ENCODE data around the gene LRGUK.

LRGUK gene

DNA sequence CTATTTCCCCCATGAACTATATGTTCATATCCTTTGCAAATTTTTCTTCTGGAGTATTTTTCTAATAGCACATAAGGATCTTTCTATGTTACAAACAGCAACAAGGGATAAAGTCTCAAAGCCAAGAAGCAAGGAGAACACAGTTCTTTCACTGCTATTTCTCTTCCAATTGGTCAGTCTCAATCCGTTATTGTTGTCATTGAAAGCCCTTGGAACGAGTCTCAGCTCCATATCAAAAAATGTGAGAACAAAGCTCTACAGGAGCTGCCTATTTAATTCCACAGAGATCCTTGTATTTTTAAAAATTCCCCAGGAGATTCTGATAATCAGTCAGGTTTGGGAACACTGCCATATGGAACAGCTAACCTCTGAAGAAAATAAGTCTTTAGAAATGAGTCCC, 173.8 kb downstream of the LRGUK start:
- DNase-seq (ENCODE audit: low read depth, low spot score): no peak

DNA sequence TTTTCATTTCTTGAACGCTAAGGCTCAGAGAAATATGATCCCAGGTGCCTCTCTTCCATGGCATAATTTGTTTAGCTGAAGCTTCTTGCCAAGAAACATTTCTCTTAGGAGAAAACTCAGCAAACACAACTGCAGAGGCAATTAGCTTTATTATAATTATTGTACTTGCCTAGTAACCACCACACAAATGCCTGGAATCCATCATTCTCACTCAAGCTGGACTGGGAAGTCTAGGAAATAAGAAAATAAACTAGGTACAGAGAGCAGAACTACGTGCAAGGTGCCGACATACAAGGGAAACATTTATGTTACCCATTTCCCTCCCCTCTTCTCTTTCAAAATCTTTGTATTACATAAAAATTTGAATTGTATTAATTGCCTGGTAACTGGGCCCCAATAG, 174.5 kb downstream of the LRGUK start:
- no peak for DNase-seq (ENCODE audit: low read depth, low spot score)

DNA sequence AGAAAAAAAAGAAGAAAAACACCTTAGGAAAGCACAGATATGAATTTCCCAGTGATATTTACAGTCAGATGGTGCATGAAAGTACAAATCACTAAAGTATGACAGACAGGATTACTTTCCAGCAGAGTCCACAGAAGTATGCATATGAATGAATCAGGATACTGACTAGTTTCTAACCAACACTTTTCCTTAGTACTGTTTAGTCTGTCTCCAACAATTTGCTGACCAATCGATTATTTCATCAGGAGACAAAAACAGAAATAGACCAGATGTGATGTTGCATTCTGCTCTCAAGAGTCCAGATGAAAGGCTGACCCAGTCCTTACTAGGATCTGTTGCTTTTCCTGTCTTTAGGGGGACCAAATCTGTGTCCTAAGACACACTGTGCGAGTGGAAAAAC, 175.0 kb downstream of the LRGUK start:
- DNase-seq (ENCODE audit: low read depth, low spot score): no peak

DNA sequence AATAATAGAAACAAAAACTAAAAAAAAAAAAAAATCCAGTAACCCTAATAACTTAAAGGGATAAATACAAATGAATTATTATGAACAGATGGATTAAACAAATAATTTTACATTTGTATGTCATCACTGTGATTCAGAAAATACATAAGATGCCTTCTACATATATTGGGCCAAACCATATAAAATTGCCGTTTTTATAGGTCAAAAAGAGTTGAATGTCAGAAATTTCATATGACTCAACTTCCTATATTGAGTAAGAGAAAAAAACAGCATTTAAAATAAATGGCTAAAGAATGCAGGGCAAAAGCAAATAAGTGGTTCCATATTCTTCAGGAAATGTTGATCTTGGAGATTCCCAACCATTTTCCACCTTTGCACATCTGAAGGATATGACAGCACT, 180.2 kb downstream of the LRGUK start:
- DNase-seq (ENCODE audit: low read depth, low spot score): no peak

DNA sequence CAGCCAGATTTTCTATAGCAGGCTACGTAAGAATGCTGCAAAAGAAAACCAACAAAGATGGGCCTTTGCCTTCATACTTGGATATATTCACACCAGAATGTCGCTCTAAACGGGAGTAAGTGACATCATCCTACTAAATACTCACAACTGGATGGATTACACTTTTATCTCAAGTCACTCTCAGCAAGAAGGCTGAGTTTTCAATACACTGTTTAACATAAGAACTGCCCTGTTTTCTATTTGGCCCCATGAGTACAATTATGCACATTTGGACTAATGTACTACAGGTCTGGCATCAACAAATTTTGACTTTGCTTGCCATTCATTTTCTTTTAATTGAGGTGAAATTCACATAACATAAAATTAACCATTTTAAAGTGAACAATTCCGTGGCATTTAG, 181.4 kb downstream of the LRGUK start:
- DNase-seq (ENCODE audit: low read depth, low spot score): no peak

DNA sequence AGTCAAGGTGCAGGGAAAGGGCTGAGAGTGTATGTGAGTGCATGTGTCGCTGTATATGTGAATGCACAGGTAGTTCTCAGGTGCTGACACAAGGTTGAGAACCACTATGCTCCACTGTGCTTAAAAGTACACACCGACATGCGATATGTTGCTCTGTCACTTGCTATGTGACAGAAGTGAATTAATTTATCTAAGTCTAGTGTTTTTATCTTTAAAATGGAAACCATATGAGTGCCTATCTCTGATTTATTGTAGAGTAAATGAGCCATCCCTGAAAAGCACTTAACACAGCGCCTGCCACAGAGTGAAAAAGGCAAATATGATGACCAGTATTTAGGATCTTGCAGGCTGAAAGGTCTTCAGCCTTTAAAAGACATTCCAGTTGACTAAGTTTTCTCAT, 184.7 kb downstream of the LRGUK start:
- no peak for DNase-seq (ENCODE audit: low read depth, low spot score)

DNA sequence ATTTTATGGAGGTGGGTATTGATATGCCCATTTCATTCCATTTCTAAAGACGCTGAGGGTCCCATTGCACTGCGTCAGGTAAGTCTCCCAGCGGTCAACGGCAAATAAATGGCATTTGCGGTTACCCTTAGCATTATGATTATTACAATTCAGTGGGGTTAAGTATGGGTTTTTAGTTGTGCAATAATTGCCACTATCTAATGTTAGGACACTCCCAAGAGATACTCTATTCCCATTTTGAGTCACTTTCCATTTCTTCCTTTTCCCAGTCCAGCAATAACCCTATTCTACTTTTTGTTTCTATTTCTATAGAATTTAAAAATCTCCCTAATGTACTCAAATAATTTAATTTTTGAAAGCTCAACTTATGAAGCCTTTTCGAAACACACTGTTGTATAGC, 185.6 kb downstream of the LRGUK start:
- DNase-seq (ENCODE audit: low read depth, low spot score): no peak

DNA sequence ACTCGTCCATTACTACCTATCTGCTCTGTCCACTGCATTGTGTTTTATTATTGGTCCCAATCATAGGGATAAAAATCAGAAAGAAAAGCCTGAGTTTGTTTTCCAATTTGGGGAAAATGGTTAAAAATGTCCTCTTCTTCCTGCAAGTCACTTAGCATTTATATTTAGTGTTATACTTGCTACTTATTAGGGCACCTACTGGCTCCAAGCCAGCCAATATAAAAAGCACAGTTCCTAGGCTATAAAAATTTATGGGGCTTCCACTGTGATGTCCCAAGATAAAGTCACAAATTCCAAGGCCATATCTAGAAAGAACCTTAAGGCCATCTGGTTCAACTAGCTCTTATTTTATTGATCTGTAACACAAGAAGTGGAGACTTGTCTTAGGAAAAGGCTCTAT, 186.4 kb downstream of the LRGUK start:
- no peak for DNase-seq (ENCODE audit: low read depth, low spot score)
